HUES64 (cell line): ENCODE results near the gene TMEFF2.
"Not testable (repeated sequence)": the region's sequence is repeated elsewhere in the genome, so short reads cannot be mapped to it uniquely, and the experiment has no call there.

Experiments used
- H3K27ac ChIP-seq: 2 replicates; pipeline ENCODE4 v1.7.0; 2013; ENCODE audit warnings: low read depth, low read length, inconsistent platforms
- H3K27me3 ChIP-seq: 2 replicates; pipeline ENCODE4 v1.6.1; 2013; ENCODE audit warnings: mild to moderate bottlenecking, low read length; ENCODE audit not compliant: insufficient read depth
- H3K36me3 ChIP-seq: 2 replicates; pipeline ENCODE4 v1.6.1; 2013; ENCODE audit warnings: mild to moderate bottlenecking, low read length; ENCODE audit not compliant: insufficient read depth
- H3K4me1 ChIP-seq: 2 replicates; pipeline ENCODE4 v1.6.1; 2013; ENCODE audit warnings: mild to moderate bottlenecking, low read length, moderate library complexity; ENCODE audit not compliant: insufficient read depth
- H3K4me3 ChIP-seq: 2 replicates; pipeline ENCODE4 v1.5.1; 2013; ENCODE audit warnings: mild to moderate bottlenecking, low read length, moderate library complexity
- H3K9ac ChIP-seq: 2 replicates; pipeline ENCODE4 v1.6.1; 2013; ENCODE audit warnings: mild to moderate bottlenecking, low read depth, low read length
- H3K9me3 ChIP-seq: 2 replicates; pipeline ENCODE4 v1.6.1; 2013; ENCODE audit warnings: low read depth, low read length; ENCODE audit not compliant: insufficient read depth
- WGBS: fragments of 150-250, 120-280 bp; methylation state at CpG from one replicate; pipeline ENCODE4 v1.1.7; 2013; ENCODE audit warnings: missing lambda C conversion rate; 5-methylcytosine and 5-hydroxymethylcytosine counted together

The TMEFF2 gene

GRCh38 chr2:192148620-192149321 lies 46.0 kb downstream of the TMEFF2 start:
- H3K36me3 ChIP-seq = no peaks in the 10 kb centered on the region
- peaks cover 8% of the 10 kb centered on the region; the same call in 1 of the 2 replicates for H3K4me1 ChIP-seq
- no peaks in the 10 kb centered on the region for H3K27me3 ChIP-seq
- H3K4me3 ChIP-seq = no peak overlapping the region
- H3K9ac ChIP-seq = no peak overlapping the region
- H3K9me3 ChIP-seq = no peaks in the 10 kb centered on the region
- H3K27ac ChIP-seq = no peak overlapping the region
- WGBS = 92% methylated on average over 5 of the region's 5 CpGs

- Histone ChIP-seq H3K4me3 (no peak overlapping the region), H3K27me3 (no peaks in the 10 kb centered on the region), H3K9ac (no peak overlapping the region), H3K9me3 (no peaks in the 10 kb centered on the region), H3K27ac (no peak overlapping the region), H3K4me1 (peaks cover 8% of the 10 kb centered on the region; the same call in 1 of the 2 replicates), H3K36me3 (no peaks in the 10 kb centered on the region)
- 88% methylated on average over 2 of the region's 2 CpGs for WGBS
Measured at GRCh38 chr2:192148241-192148619, 46.5 kb downstream of the TMEFF2 start.

DNA sequence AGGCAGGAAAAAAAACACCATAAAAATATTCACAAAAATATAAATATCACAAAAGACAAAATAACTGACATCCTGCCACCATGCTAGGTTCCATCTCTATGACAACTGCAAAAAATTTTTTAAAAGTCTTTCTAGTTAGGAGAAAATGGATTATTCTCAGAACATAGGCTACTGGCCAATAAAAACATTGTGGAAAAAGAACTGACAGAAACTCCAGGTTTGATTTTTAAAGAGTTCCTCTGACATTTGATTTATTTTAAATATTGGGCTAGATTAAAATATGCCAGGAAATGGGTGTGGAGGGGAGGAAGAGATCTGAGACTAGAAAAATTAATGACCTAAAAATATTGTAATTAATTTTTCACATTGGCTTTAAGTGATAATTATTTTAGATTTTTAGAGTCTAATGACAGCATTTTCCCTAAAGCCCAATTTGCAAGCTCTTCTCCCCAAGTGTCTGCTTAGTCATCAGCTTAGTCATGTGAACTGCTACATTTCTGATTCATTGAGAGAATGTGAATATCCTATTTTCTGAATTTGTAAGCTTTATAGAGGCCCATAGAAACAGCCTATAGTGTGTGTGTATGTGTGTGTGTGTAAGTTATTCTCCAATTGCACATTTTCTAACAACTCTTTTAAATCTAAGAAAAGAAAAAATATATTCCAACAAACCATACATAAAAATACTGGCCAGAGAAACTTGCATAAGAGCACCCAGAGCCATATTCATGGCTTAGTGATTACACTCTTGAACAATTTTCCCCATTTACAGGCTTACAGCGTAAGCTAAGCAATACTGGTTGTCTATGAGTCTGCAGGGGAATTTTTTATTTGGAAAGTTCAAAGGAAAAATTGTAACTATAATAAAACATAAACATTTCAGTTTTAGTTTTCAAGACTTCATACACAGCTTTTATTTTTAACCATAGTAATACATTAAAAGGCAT lies 48.4 kb downstream of the TMEFF2 start:
- Histone ChIP-seq H3K4me3 (no peak overlapping the region), H3K27me3 (no peaks in the 10 kb centered on the region), H3K4me1 (peaks cover 8% of the 10 kb centered on the region; the same call in 1 of the 2 replicates), H3K27ac (no peak overlapping the region), H3K9ac (no peak overlapping the region), H3K36me3 (no peaks in the 10 kb centered on the region), H3K9me3 (no peaks in the 10 kb centered on the region)
- WGBS = no CpG with 5 or more reads among the region's 1 CpG

- no peaks in the 10 kb centered on the region for H3K36me3 ChIP-seq
- H3K27me3 ChIP-seq = no peaks in the 10 kb centered on the region
- no peak overlapping the region for H3K27ac ChIP-seq
- no peak overlapping the region for H3K9ac ChIP-seq
- no peak overlapping the region for H3K4me3 ChIP-seq
- 96% methylated on average over 2 of the region's 3 CpGs for WGBS
- peaks cover 8% of the 10 kb centered on the region; the same call in 1 of the 2 replicates for H3K4me1 ChIP-seq
- H3K9me3 ChIP-seq = no peaks in the 10 kb centered on the region
Measured at GRCh38 chr2:192145496-192145895, 49.2 kb downstream of the TMEFF2 start.

DNA sequence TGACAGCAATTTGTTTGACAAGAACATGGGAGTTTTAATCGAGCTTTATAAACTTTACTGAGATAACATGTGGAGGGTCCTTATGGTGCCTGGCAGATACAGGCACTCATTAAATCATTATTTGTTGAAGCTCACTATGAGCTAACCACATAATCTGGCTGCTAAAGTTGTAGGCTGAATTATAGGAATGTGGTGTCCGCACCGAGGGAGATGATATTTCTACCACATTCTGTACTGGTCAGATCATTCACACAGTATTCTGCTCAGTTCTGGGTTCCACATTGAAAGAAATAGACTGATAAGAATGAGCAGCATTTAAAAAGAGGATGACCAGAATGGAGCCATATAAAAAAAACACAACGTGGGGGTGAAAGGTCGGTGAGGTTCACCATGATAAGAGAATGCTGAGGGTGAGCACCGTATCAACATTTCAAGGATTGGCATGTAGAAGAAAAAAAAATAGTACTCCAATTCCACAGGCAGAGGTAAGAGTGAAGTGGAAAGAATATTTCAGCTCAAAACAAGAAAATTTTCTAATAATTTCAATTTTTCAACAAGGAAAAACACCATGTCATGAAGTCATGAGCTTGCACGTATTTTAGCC lies 54.4 kb downstream of the TMEFF2 start:
- no peak overlapping the region for H3K9ac ChIP-seq
- 95% methylated on average over 6 of the region's 7 CpGs for WGBS
- no peak overlapping the region for H3K27ac ChIP-seq
- no peak overlapping the region for H3K4me3 ChIP-seq
- H3K36me3 ChIP-seq = no peaks in the 10 kb centered on the region
- no peaks in the 10 kb centered on the region for H3K9me3 ChIP-seq
- H3K4me1 ChIP-seq = peaks cover 5% of the 10 kb centered on the region; the same call in 1 of the 2 replicates
- H3K27me3 ChIP-seq = no peaks in the 10 kb centered on the region

GRCh38 chr2:192139813-192140212 lies 54.9 kb downstream of the TMEFF2 start:
- no peak overlapping the region for H3K4me3 ChIP-seq
- no peak overlapping the region for H3K9ac ChIP-seq
- no peaks in the 10 kb centered on the region for H3K27me3 ChIP-seq
- H3K4me1 ChIP-seq = peaks cover 5% of the 10 kb centered on the region; the same call in 1 of the 2 replicates
- H3K9me3 ChIP-seq = no peaks in the 10 kb centered on the region
- 74% methylated on average over 1 of the region's 1 CpG for WGBS
- H3K27ac ChIP-seq = no peak overlapping the region
- H3K36me3 ChIP-seq = no peaks in the 10 kb centered on the region

- H3K27me3 ChIP-seq = no peaks in the 10 kb centered on the region
- H3K27ac ChIP-seq = no peak overlapping the region
- H3K9ac ChIP-seq = no peak overlapping the region
- WGBS = 84% methylated on average over 1 of the region's 1 CpG
- H3K4me3 ChIP-seq = no peak overlapping the region
- H3K36me3 ChIP-seq = no peaks in the 10 kb centered on the region
- peaks cover 5% of the 10 kb centered on the region; the same call in 1 of the 2 replicates for H3K4me1 ChIP-seq
- H3K9me3 ChIP-seq = no peaks in the 10 kb centered on the region
Measured at GRCh38 chr2:192137451-192137850, 57.3 kb downstream of the TMEFF2 start.

- not testable (repeated sequence) for H3K4me3 ChIP-seq, H3K9me3 ChIP-seq, H3K27me3 ChIP-seq, H3K36me3 ChIP-seq, H3K27ac ChIP-seq, H3K9ac ChIP-seq
- H3K4me1 ChIP-seq = peaks cover 22% of the 10 kb centered on the region
- WGBS = 94% methylated on average over 13 of the region's 15 CpGs
Measured at GRCh38 chr2:192132604-192133003, 62.1 kb downstream of the TMEFF2 start.

DNA sequence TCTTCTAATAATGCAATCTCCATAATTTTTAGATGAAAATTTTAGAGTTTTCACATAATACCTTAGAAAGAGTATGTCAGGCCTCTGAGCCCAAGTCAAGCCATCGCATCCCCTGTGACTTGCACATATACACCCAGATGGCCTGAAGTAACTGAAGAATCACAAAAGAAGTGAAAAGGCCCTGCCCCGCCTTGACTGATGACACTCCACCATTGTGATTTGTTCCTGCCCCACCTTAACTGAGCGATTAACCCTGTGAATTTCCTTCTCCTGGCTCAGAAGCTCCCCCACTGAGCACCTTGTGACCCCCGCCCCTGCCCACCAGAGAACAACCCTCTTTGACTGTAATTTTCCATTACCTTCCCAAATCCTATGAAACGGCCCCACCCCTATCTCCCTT lies 64.4 kb downstream of the TMEFF2 start:
- peaks cover 18% of the 10 kb centered on the region; the same call in 1 of the 2 replicates for H3K4me1 ChIP-seq
- H3K9me3 ChIP-seq, H3K4me3 ChIP-seq, H3K27ac ChIP-seq, H3K27me3 ChIP-seq, H3K36me3 ChIP-seq, H3K9ac ChIP-seq: not testable (repeated sequence)
- 55% methylated on average over 4 of the region's 5 CpGs for WGBS

GRCh38 chr2:192128655-192129054 lies 66.1 kb downstream of the TMEFF2 start:
- no peak overlapping the region for H3K9ac ChIP-seq

DNA sequence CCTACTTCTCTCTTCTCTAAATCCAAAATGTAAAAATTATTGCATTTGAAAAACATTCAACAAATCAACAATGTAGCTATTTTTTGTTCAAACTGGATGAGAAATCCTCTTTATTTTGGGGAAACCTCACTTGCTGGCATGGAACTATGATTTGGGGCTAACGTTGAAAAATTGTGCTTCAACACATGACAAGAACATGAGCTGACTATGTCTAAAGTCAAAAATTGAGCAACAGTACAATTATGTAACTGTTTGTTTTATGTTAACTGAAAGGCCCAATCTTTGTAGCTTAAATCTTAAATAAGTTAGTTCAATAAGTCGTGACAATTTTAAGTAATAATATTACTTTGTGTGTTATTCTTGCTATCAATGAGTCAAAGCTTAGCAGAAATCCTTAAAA lies 67.3 kb downstream of the TMEFF2 start:
- H3K27me3 ChIP-seq = no peaks in the 10 kb centered on the region
- H3K4me1 ChIP-seq = peaks cover 18% of the 10 kb centered on the region; the same call in 1 of the 2 replicates
- no peak overlapping the region for H3K27ac ChIP-seq
- WGBS = 100% methylated on average over 1 of the region's 2 CpGs
- H3K36me3 ChIP-seq = no peaks in the 10 kb centered on the region
- H3K4me3 ChIP-seq = no peak overlapping the region
- no peak overlapping the region for H3K9ac ChIP-seq
- no peaks in the 10 kb centered on the region for H3K9me3 ChIP-seq

More at GRCh38 chr2:192128655-192129054, 66.1 kb downstream of the TMEFF2 start:
- no peak overlapping the region for H3K4me3 ChIP-seq
- no peak overlapping the region for H3K27ac ChIP-seq
- H3K4me1 ChIP-seq = peaks cover 18% of the 10 kb centered on the region; the same call in 1 of the 2 replicates
- WGBS = 92% methylated on average over 4 of the region's 4 CpGs
- H3K36me3 ChIP-seq = no peaks in the 10 kb centered on the region
- H3K9me3 ChIP-seq = no peaks in the 10 kb centered on the region
- H3K27me3 ChIP-seq = no peaks in the 10 kb centered on the region
